SH-SY5Y (cell line): ENCODE data around the gene MYO7B.

Experiments used
- GATA2 ChIP-seq: IDR thresholded peaks from 2 replicates; pipeline ENCODE4 v1.6.1; 2011; ENCODE audit warnings: mild to moderate bottlenecking, low read depth, low read length
- GATA3 ChIP-seq: IDR thresholded peaks from 2 replicates; pipeline ENCODE4 v1.6.1; 2011; ENCODE audit warnings: low read depth, mild to moderate bottlenecking, low read length, moderate library complexity

DNA sequence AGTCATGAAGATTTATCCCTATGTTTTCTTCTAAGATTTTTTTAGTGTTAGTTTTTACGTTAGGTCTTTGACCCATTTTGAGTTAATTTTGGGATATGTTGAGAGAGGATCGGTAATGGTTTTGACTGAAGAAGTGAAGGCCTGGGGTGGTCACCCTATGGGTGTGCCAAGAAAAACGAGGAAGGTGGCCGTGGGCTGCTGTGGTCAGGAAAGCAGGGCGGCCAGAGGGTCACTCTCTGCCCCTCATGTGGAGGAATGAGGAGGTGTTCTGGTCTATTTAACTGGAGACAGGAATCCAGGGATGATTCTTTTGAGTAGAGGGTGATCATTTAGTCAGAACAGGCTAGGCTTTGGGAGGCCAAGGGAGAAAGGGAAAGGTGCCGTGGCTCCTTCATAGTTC, 50.7 kb downstream of the MYO7B start:
- TF ChIP-seq GATA2 (no peak), GATA3 (no peak)
